NCI-H226 (cell line): ENCODE data around the gene SLC25A24.
"Not testable (repeated sequence)": the region's sequence is repeated elsewhere in the genome, so short reads cannot be mapped to it uniquely, and the experiment has no call there.

ENCODE experiments used
- DNase-seq: peaks from one replicate; pipeline ENCODE4 v3.0.0-alpha.2; 2015

SLC25A24 gene

GRCh38 chr1:108194051-108194450 lies 6.1 kb downstream of the SLC25A24 start:
- no peak for DNase-seq

GRCh38 chr1:108193333-108193732 lies 6.8 kb downstream of the SLC25A24 start:
- no peak for DNase-seq

GRCh38 chr1:108192581-108192980 lies 7.6 kb downstream of the SLC25A24 start:
- no peak for DNase-seq

GRCh38 chr1:108190686-108191416 lies 9.3 kb downstream of the SLC25A24 start:
- no peak for DNase-seq

- DNase-seq = peak; percentile 15
Observed at GRCh38 chr1:108190001-108190634, 10.0 kb downstream of the SLC25A24 start.

GRCh38 chr1:108188801-108189200 lies 11.3 kb downstream of the SLC25A24 start:
- no peak for DNase-seq

GRCh38 chr1:108182959-108183700 lies 17.0 kb downstream of the SLC25A24 start:
- DNase-seq = no peak

GRCh38 chr1:108179018-108179417 lies 21.1 kb downstream of the SLC25A24 start:
- DNase-seq = no peak

- DNase-seq = not testable (repeated sequence)
Observed at GRCh38 chr1:108162409-108162808, 37.7 kb downstream of the SLC25A24 start.

- not testable (repeated sequence) for DNase-seq
Observed at GRCh38 chr1:108159951-108160350, 40.2 kb downstream of the SLC25A24 start.

GRCh38 chr1:108158893-108159453 lies 41.2 kb downstream of the SLC25A24 start:
- DNase-seq = no peak

- DNase-seq = peak; percentile 19
Observed at GRCh38 chr1:108154314-108154713, 45.8 kb downstream of the SLC25A24 start.

- DNase-seq = no peak
Observed at GRCh38 chr1:108152782-108153222, 47.3 kb downstream of the SLC25A24 start.

- no peak for DNase-seq
Observed at GRCh38 chr1:108151548-108151947, 48.6 kb downstream of the SLC25A24 start.

GRCh38 chr1:108149796-108150467 lies 50.2 kb downstream of the SLC25A24 start:
- DNase-seq = peak; percentile 50

- DNase-seq = not testable (repeated sequence)
Observed at GRCh38 chr1:108144569-108144968, 55.6 kb downstream of the SLC25A24 start.

GRCh38 chr1:108142773-108143394 lies 57.3 kb downstream of the SLC25A24 start:
- no peak for DNase-seq

- DNase-seq = no peak
Observed at GRCh38 chr1:108142258-108142657, 57.9 kb downstream of the SLC25A24 start.

GRCh38 chr1:108141621-108142020 lies 58.5 kb downstream of the SLC25A24 start:
- no peak for DNase-seq

GRCh38 chr1:108140936-108141335 lies 59.2 kb downstream of the SLC25A24 start:
- DNase-seq = no peak

GRCh38 chr1:108140177-108140576 lies 60.0 kb downstream of the SLC25A24 start:
- no peak for DNase-seq

GRCh38 chr1:108139555-108139954 lies 60.6 kb downstream of the SLC25A24 start:
- DNase-seq = not testable (repeated sequence)
